Body of pancreas (tissue), 4 donors: Measurements from ENCODE around the gene GAK. TPM values are rescaled to one million over a fixed set of nuclear protein-coding genes. Genes with fewer than 3 reads are reported as not detected.

Experiments
- ATAC-seq: fragments of 150-250 bp; one replicate; pipeline ENCODE4 v1.9.1; 2016
- DNase-seq, 4 donors: peaks; one replicate each; pipeline ENCODE4 v3.0.0-alpha.2; 2019
- H3K27ac ChIP-seq, 4 donors: fragments of 200-600 bp; sonication (generic); 1 replicate in 3 of 4; 2 replicates in 1 of 4; pipeline versions ENCODE4 v1.5.1 to v1.6.1; 2016 to 2019; ENCODE audit warnings: mild to moderate bottlenecking in 1 of 4, mixed read lengths in 1 of 4, moderate library complexity in 1 of 4
- H3K27me3 ChIP-seq, 2 donors: fragments of 200-600 bp; sonication (generic); one replicate each; pipeline ENCODE4 v1.6.0; 2016; ENCODE audit warnings: mild to moderate bottlenecking in 1 of 2
- H3K36me3 ChIP-seq, 2 donors: fragments of 200-600 bp; sonication (generic); replicated peaks in 1 of 2; 2 replicates each; pipeline ENCODE4 v1.5.1; 2016; ENCODE audit warnings: low read depth in 2 of 2; ENCODE audit not compliant: insufficient read depth in 1 of 2
- H3K4me1 ChIP-seq: fragments of 200-600 bp; sonication (generic); one replicate; pipeline ENCODE4 v1.6.0; 2016
- H3K4me3 ChIP-seq, 2 donors: fragments of 200-600 bp; sonication (generic); 1 replicate in 1 of 2; 2 replicates in 1 of 2; pipeline ENCODE4 v1.5.1; 2016 to 2019
- H3K9me3 ChIP-seq, 3 donors: fragments of 200-600 bp; sonication (generic); 1 replicate in 2 of 3; 2 replicates in 1 of 3; pipeline ENCODE4 v1.5.1; 2016
- CTCF ChIP-seq, 7 experiments: fragments of 450-650 bp in 4 of 7; fragments of 200-600 bp in 3 of 7; sonication (generic) in 3 of 7; IDR thresholded peaks; one replicate each; pipeline ENCODE4 v1.5.1; 2016 to 2019; ENCODE audit warnings: antibody characterized with exemption in 7 of 7
- POLR2A ChIP-seq, 3 donors: fragments of 450-650 bp; IDR thresholded peaks; one replicate each; pipeline ENCODE4 v1.6.1; 2016; ENCODE audit warnings: antibody characterized with exemption in 3 of 3, mild to moderate bottlenecking in 2 of 3
- WGBS, 2 donors: methylation state at CpG; one replicate each; pipeline ENCODE4 v1.1.5; 2017; 5-methylcytosine and 5-hydroxymethylcytosine counted together
- intact Hi-C: fragments of 100-400 bp; cut with DNase I; formaldehyde crosslinking; loops from one replicate; pipeline ENCODE4 v1.15.1; 2023
- total RNA-seq, 2 donors: library from RNA; depleted of rRNA; stranded (reverse); fragments of >200 nt; gene quantifications; one replicate each; pipeline ENCODE4 v1.1.0, GENCODE V29; 2016

The GAK gene
- total RNA-seq, 2 donors from 2014 or later: 126 to 127 TPM

DNA sequence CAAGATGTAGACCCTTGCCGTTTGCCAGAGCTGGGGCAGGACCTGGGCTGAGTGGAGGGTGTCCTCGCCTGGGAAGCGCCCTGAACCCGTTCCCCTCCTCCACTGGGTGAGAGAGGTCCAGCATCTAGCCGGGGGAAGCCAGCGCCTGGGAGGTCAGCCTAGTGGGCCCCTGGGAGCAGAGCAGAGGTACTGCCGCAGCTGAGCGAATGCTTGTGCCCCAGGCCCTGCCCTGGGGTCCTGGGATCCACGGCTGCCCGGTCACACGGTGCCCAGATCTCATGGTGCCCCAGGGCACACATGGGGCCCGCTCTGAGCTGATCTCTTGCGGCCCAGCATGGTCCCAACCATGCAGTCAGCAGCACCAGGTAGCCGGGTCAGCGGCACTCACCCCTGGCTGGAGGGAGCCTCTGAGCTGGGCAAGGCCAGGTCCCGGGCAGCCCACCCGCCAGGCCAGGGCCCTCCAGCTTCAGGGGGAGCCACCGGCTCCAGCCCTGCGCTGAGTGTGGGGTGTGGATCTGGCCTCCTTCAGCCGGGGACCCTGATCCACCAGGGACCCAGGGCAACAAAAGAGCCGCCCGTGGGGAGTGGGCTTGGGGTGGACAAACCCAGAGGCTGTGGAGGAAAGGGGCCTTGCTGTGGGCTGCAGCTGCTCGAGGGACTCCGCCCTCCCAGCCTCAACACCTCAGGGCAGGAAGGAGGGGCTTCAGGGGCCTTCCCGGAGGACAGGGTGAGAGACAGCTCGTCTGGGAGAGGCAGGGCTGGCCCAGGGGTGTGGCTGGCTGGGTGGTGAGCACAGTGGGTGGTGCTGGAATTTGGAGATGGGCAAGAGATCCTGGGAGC lies 102.1 kb downstream of the GAK start:
- Histone ChIP-seq H3K9me3 (no peaks in the 10 kb centered on the region), H3K4me3 (no peak overlapping the region), H3K36me3 (no peaks in the 10 kb centered on the region), H3K4me1 (peaks cover 26% of the 10 kb centered on the region), H3K27me3 (peaks cover 0 to 12% of the 10 kb centered on the region in 2 donors), H3K27ac (no peak overlapping the region)
- WGBS, 2 donors: 79% methylated on average over 11 to 25 of the region's 26 CpGs
- intact Hi-C loops: no loop called here
- ATAC-seq (no peak), DNase-seq (peak in 2 of 4 donors; percentile 9 to 11)
- TF ChIP-seq CTCF (IDR thresholded peaks at IDR 0.05) (no peak), POLR2A (IDR thresholded peaks at IDR 0.05) (no peak)

DNA sequence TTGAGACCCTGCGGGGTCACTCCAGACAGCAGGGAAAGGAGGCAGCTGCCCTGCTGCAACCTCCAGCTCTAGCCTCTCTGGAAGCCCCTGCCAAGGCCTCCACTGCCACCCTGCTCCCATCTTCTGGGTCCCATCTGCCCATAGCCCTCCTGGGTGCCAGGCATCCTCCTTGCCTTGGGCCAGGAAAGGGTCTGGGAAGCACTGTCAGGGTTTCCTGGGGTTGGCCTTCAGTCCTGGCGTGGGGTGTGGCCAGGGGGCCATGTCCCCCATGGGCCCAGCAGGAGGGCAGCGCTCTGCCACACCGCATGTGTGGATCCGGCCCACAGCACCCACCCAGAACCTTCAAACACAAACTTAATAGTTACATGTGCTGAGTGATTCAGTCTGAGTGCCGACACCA lies 102.8 kb downstream of the GAK start:
- no peak for TF ChIP-seq CTCF (IDR thresholded peaks at IDR 0.05)
- TF ChIP-seq POLR2A (IDR thresholded peaks at IDR 0.05): no peak
- peaks cover 0 to 19% of the 10 kb centered on the region in 2 donors for H3K27me3 ChIP-seq
- no peaks in the 10 kb centered on the region for H3K36me3 ChIP-seq
- intact Hi-C loops: no loop called here
- H3K27ac ChIP-seq: no peak overlapping the region
- H3K9me3 ChIP-seq: no peaks in the 10 kb centered on the region
- H3K4me1 ChIP-seq: peaks cover 26% of the 10 kb centered on the region
- no peak overlapping the region for H3K4me3 ChIP-seq
- DNase-seq (peak in 1 of 4 donors; percentile 4), ATAC-seq (no peak)
- WGBS, 2 donors: 89 to 93% methylated on average over 2 to 6 of the region's 6 CpGs

DNA sequence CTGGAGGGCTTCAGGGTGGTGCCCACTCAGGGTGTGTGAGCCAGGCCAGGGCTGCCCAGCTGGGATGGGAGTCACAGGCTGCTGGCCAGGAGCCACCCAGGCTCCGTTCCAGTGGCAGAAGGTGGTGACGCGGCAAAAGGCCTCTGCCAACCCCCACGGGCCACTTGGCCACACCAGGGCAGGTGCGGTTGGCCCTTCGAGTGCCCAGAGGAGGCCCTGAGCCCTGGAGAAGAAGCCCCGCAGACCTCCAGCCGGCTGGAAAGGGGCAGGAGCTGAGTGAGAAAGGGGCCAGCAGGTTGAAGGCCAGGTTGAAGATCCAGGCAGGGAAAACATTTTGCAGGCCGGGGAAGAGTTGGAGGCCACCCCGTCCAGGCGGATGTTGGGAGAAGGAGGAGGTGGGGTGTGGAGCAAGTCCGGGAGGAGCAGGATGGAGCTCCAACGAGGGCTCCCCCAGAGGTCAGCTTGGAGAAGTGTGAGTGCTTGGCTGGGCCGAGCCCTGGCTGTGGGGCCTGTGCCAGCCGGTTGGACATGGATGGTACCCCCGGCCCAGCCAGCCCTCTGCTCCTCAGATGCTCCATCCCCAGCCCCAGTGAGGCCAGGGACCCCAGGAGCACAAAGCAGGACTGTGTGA lies 103.4 kb downstream of the GAK start:
- H3K4me3 ChIP-seq: no peak overlapping the region
- peaks cover 0 to 21% of the 10 kb centered on the region in 2 donors for H3K27me3 ChIP-seq
- no peak overlapping the region for H3K27ac ChIP-seq
- 35 to 38% methylated on average over 15 to 16 of the region's 16 CpGs for WGBS, 2 donors
- no peak for TF ChIP-seq CTCF (IDR thresholded peaks at IDR 0.05)
- TF ChIP-seq POLR2A (IDR thresholded peaks at IDR 0.05): no peak
- DNase-seq: peak; percentile 56 to 86 (median 72)
- ATAC-seq: peak; percentile 37
- intact Hi-C loops: no loop called here
- H3K9me3 ChIP-seq: no peaks in the 10 kb centered on the region
- peaks cover 26% of the 10 kb centered on the region for H3K4me1 ChIP-seq
- H3K36me3 ChIP-seq: no peaks in the 10 kb centered on the region

DNA sequence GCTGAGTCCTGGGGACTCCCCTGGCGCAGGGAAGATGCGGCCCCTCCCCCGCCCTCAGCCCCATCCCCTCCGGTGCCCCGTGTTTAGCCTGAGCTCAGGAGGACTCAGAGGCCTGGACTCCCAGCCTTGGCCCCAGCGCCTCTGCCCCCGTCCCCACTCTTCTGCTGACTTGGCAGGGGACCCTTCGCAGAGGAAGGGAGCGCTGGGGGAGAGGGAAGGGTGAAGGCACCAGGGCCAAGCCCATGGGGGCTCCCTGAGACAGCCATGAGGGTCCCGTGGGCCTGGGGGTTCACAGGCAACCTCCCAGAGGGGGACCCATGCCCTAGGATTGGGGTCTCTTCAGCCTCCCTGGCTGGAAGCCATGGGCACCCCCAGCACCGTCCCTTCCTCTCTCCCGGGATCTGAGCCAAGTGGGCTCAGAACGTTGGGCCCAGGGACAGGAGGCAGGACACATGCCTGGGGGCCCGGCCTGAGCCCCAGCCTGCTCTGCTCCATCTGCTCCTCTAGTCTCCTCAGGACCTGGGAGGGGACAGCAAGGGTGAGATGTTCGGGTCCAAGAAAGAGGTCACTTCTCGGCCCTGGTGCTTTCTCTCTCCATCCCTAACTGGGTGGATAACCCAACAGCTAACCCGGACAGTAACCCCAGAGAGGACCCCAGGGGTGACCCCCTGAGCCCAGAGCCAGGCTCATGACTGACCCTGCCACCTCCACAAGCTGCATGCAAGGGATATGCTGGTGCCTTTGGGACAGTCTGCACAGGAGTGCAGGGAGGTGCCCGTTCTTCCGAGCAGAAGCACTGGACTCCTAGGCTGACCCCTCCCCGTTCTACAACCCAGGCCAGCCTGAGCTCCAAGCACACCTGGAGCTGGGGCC lies 104.7 kb downstream of the GAK start:
- H3K4me3 ChIP-seq: no peak overlapping the region
- peaks cover 26% of the 10 kb centered on the region for H3K4me1 ChIP-seq
- intact Hi-C loops: no loop called here
- DNase-seq: peak in 2 of 4 donors; percentile 11 to 12
- H3K36me3 ChIP-seq: no peaks in the 10 kb centered on the region
- no peak overlapping the region for H3K27ac ChIP-seq
- WGBS, 2 donors: 49 to 67% methylated on average over 3 to 20 of the region's 20 CpGs
- H3K27me3 ChIP-seq: peaks cover 0 to 21% of the 10 kb centered on the region in 2 donors
- no peak for ATAC-seq
- TF ChIP-seq POLR2A (IDR thresholded peaks at IDR 0.05) (no peak), CTCF (IDR thresholded peaks at IDR 0.05) (no peak)
- no peaks in the 10 kb centered on the region for H3K9me3 ChIP-seq
